PC-3 (cell line): ENCODE data around the gene COASY.

Experiments
- CTCF ChIP-seq: fragments of 300-600 bp; sonication (generic); conservative IDR thresholded peaks from 2 replicates; pipeline ENCODE4 v1.5.1; 2017; ENCODE audit warnings: antibody characterized with exemption, low read depth, mild to moderate bottlenecking, low read length
- EZH2 ChIP-seq: fragments of 300-600 bp; sonication (generic); IDR thresholded peaks from one replicate; pipeline ENCODE4 v1.6.1; 2017; ENCODE audit warnings: antibody characterized with exemption, mild to moderate bottlenecking, low read length; ENCODE audit not compliant: unreplicated experiment
- EZH2phosphoT487 ChIP-seq: fragments of 300-600 bp; sonication (generic); IDR thresholded peaks from 2 replicates; pipeline ENCODE4 v1.6.1; 2018; ENCODE audit warnings: mild to moderate bottlenecking, antibody characterized with exemption, low read length, borderline replicate concordance

GRCh38 chr17:42596386-42596785, 34.4 kb downstream of the COASY start:
- TF ChIP-seq EZH2phosphoT487 (no peak), CTCF (no peak), EZH2 (no peak)
